Measurements from ENCODE around the gene LDHAL6B.

Gene LDHAL6B

GRCh38 chr15:59251001-59251845, 44.6 kb downstream of the LDHAL6B start:
- DNase-seq (ENCODE audit: low spot score) = no peak

GRCh38 chr15:59252137-59252536, 45.5 kb downstream of the LDHAL6B start:
- no peak for DNase-seq (ENCODE audit: low spot score)

GRCh38 chr15:59255680-59256336, 49.2 kb downstream of the LDHAL6B start:
- no peak for DNase-seq (ENCODE audit: low spot score)

- no peak for DNase-seq (ENCODE audit: low spot score)
Observed at GRCh38 chr15:59256482-59256881, 49.8 kb downstream of the LDHAL6B start.

- no peak for DNase-seq (ENCODE audit: low spot score)
Observed at GRCh38 chr15:59257140-59257539, 50.5 kb downstream of the LDHAL6B start.
